Esophagus (tissue), 2 donors: ENCODE data around the gene NPBWR2. TPM values are rescaled to one million over a fixed set of nuclear protein-coding genes. Genes with fewer than 3 reads are reported as not detected.
A peak's percentile ranks its signal among the peaks of the same experiment; 100 is the strongest.

Experiments used
- H3K27ac ChIP-seq, 2 donors: one replicate each; pipeline ENCODE4 v1.5.1; 2013; ENCODE audit warnings: low read depth in 2 of 2, mild to moderate bottlenecking in 2 of 2, inconsistent platforms in 1 of 2, low read length in 1 of 2, moderate library complexity in 1 of 2
- H3K27me3 ChIP-seq, 2 donors: one replicate each; pipeline ENCODE4 v1.6.1; 2013; ENCODE audit warnings: low read length in 2 of 2, control low read depth in 1 of 2, mild to moderate bottlenecking in 1 of 2; ENCODE audit not compliant: insufficient read depth in 2 of 2, control insufficient read depth in 1 of 2
- H3K36me3 ChIP-seq, 2 donors: one replicate each; pipeline ENCODE4 v1.6.1; 2013; ENCODE audit warnings: low read length in 1 of 2; ENCODE audit not compliant: control insufficient read depth in 2 of 2, insufficient read depth in 2 of 2
- H3K4me1 ChIP-seq, 2 donors: one replicate each; pipeline ENCODE4 v1.6.1; 2013; ENCODE audit warnings: low read length in 1 of 2; ENCODE audit not compliant: control insufficient read depth in 2 of 2, insufficient read depth in 2 of 2
- H3K4me3 ChIP-seq, 2 donors: one replicate each; pipeline ENCODE4 v1.5.1; 2013; ENCODE audit warnings: low read length in 2 of 2, mild to moderate bottlenecking in 2 of 2, low read depth in 1 of 2, moderate library complexity in 1 of 2
- H3K9me3 ChIP-seq, 2 donors: one replicate each; pipeline ENCODE4 v1.6.1; 2013; ENCODE audit warnings: mild to moderate bottlenecking in 2 of 2, low read depth in 1 of 2, low read length in 1 of 2, moderate library complexity in 1 of 2; ENCODE audit not compliant: control insufficient read depth in 2 of 2, insufficient read depth in 1 of 2
- WGBS, 2 donors: extraction: QIAGEN DNeasy Blood & Tissue Kit; methylation state at CpG; one replicate each; pipeline ENCODE4 v1.1.7; 2013; 5-methylcytosine and 5-hydroxymethylcytosine counted together
- polyA plus RNA-seq, 2 donors: library from polyadenylated mRNA; stranded (reverse); fragments of 200-250 nt; gene quantifications; one replicate each; pipeline ENCODE4 v1.2.3, GENCODE V29; 2013
- donor health status: healthy with polysubstance abuse.
- donor health status: Bipolar disorder and iron deficiency.

The NPBWR2 gene
- polyA plus RNA-seq, 2 donors = not detected

GRCh38 chr20:64069209-64069613 is 38.2 kb downstream of the NPBWR2 start:
- 90 to 92% methylated on average over 20 of the region's 20 CpGs for WGBS, 2 donors

GRCh38 chr20:64068386-64069208 is 38.8 kb downstream of the NPBWR2 start:
- no peak overlapping the region for H3K4me3 ChIP-seq
- no peaks in the 10 kb centered on the region for H3K27me3 ChIP-seq
- peaks cover 0 to 7% of the 10 kb centered on the region in 2 donors for H3K36me3 ChIP-seq
- WGBS, 2 donors = 77 to 79% methylated on average over 11 to 12 of the region's 12 CpGs
- H3K4me1 ChIP-seq = peaks cover 6 to 8% of the 10 kb centered on the region in 2 donors
- H3K27ac ChIP-seq = no peak overlapping the region
- H3K9me3 ChIP-seq = peaks cover 0 to under 1% of the 10 kb centered on the region in 2 donors

More at GRCh38 chr20:64069209-64069613, 38.2 kb downstream of the NPBWR2 start:
- Histone ChIP-seq H3K4me3 (no peak overlapping the region), H3K27ac (no peak overlapping the region), H3K36me3 (peaks cover 2 to 13% of the 10 kb centered on the region in 2 donors), H3K9me3 (peaks cover 0 to 6% of the 10 kb centered on the region in 2 donors), H3K27me3 (no peaks in the 10 kb centered on the region), H3K4me1 (peaks cover 3 to 9% of the 10 kb centered on the region in 2 donors)

- Histone ChIP-seq H3K27me3 (no peaks in the 10 kb centered on the region), H3K4me3 (no peak overlapping the region), H3K9me3 (no peaks in the 10 kb centered on the region), H3K27ac (no peak overlapping the region), H3K4me1 (peaks cover 6 to 9% of the 10 kb centered on the region in 2 donors), H3K36me3 (peaks cover 0 to 2% of the 10 kb centered on the region in 2 donors)
- 71 to 75% methylated on average over 9 to 12 of the region's 12 CpGs for WGBS, 2 donors
Observed at GRCh38 chr20:64067733-64068307, 39.5 kb downstream of the NPBWR2 start.

GRCh38 chr20:64067005-64067632 is 40.2 kb downstream of the NPBWR2 start:
- peaks cover 6 to 13% of the 10 kb centered on the region in 2 donors for H3K4me1 ChIP-seq
- WGBS, 2 donors = 76 to 78% methylated on average over 6 of the region's 6 CpGs
- H3K9me3 ChIP-seq = no peaks in the 10 kb centered on the region
- no peaks in the 10 kb centered on the region for H3K36me3 ChIP-seq
- H3K27ac ChIP-seq = no peak overlapping the region
- H3K27me3 ChIP-seq = no peaks in the 10 kb centered on the region
- no peak overlapping the region for H3K4me3 ChIP-seq

- 46 to 49% methylated on average over 5 of the region's 5 CpGs for WGBS, 2 donors
- no peaks in the 10 kb centered on the region for H3K9me3 ChIP-seq
- no peaks in the 10 kb centered on the region for H3K36me3 ChIP-seq
- no peak overlapping the region for H3K4me3 ChIP-seq
- no peaks in the 10 kb centered on the region for H3K27me3 ChIP-seq
- H3K27ac ChIP-seq = no peak overlapping the region
- peaks cover 6 to 15% of the 10 kb centered on the region in 2 donors for H3K4me1 ChIP-seq
Observed at GRCh38 chr20:64065974-64066343, 41.4 kb downstream of the NPBWR2 start.

- H3K4me1 ChIP-seq = peaks cover 6 to 15% of the 10 kb centered on the region in 2 donors
- no peaks in the 10 kb centered on the region for H3K27me3 ChIP-seq
- no peaks in the 10 kb centered on the region for H3K9me3 ChIP-seq
- H3K36me3 ChIP-seq = no peaks in the 10 kb centered on the region
- no peak overlapping the region for H3K4me3 ChIP-seq
- 48 to 49% methylated on average over 27 of the region's 27 CpGs for WGBS, 2 donors
- H3K27ac ChIP-seq = no peak overlapping the region
Observed at GRCh38 chr20:64065062-64065973, 42.0 kb downstream of the NPBWR2 start.

- Histone ChIP-seq H3K36me3 (no peaks in the 10 kb centered on the region), H3K27me3 (no peaks in the 10 kb centered on the region), H3K4me3 (peak overlapping the region in 1 of 2 donors; percentile 58), H3K27ac (peak overlapping the region in 1 of 2 donors; percentile 66), H3K9me3 (no peaks in the 10 kb centered on the region), H3K4me1 (peaks cover 6 to 15% of the 10 kb centered on the region in 2 donors)
- WGBS, 2 donors = 21 to 38% methylated on average over 12 of the region's 12 CpGs
Observed at GRCh38 chr20:64064145-64064698, 43.1 kb downstream of the NPBWR2 start.

GRCh38 chr20:64063389-64064144 is 43.8 kb downstream of the NPBWR2 start:
- peak overlapping the region; percentile 58 to 78 for H3K4me3 ChIP-seq
- H3K9me3 ChIP-seq = no peaks in the 10 kb centered on the region
- no peaks in the 10 kb centered on the region for H3K27me3 ChIP-seq
- WGBS, 2 donors = 2 to 4% methylated on average over 34 to 51 of the region's 51 CpGs
- H3K4me1 ChIP-seq = peaks cover 6 to 15% of the 10 kb centered on the region in 2 donors
- no peaks in the 10 kb centered on the region for H3K36me3 ChIP-seq
- peak overlapping the region; percentile 55 to 66 for H3K27ac ChIP-seq
